ENCODE measurements around the gene ANKRD17. TPM values are rescaled to one million over a fixed set of nuclear protein-coding genes. Genes with fewer than 3 reads are reported as not detected.

ANKRD17 gene
- polyA plus RNA-seq, 1 of the 3 experiments (the other 2 are of a cell fraction) = 25.6 TPM

DNA sequence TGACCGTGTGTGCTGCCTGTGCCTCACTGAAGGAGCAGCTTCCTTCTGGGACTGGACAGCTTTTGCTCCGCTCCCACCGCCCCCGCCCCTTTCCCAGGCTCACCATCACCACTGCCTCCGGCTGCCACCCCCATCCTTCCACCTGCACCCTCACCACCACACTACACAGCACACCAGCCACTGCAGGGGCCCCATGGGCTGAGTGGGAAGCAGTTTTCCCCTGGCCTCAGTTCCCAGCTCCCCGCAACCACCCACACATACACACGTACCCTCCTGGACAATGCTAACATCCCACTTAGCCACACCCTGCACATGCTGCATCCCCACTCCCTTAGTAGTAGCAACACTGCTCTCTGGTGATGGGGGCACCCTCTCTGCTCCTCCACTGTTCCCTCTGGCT lies 159.5 kb downstream of the ANKRD17 start:
- H3K9me3 ChIP-seq = no peaks in the 10 kb centered on the region
- H3K27ac ChIP-seq (ENCODE audit: low read depth in 2 of 2, low read length in 1 of 2) = no peak overlapping the region
- ChIA-PET POLR2A (no interaction called here), CTCF (interaction anchor here (0.6 kb wide), 1 partner anchor 186 kb away, joined by 4 read pairs; no protein-coding TSS in a partner anchor)
- no peaks in the 10 kb centered on the region for H4K20me1 ChIP-seq (ENCODE audit: insufficient read depth)
- H2AFZ ChIP-seq (ENCODE audit: low read depth) = no peak overlapping the region
- H3F3A ChIP-seq (replicated peaks; ENCODE audit: insufficient read depth) = peaks cover 24% of the 10 kb centered on the region
- peaks cover 76 to 81% of the 10 kb centered on the region in 2 experiments for H3K36me3 ChIP-seq (replicated peaks in 1 of 2; ENCODE audit: control insufficient read depth in 1 of 2, insufficient read depth in 2 of 2, low read length in 1 of 2)
- no peak for DNase-seq
- H3K79me2 ChIP-seq (ENCODE audit: insufficient read depth) = no peaks in the 10 kb centered on the region
- no peak for TF ChIP-seq TCF12 (IDR thresholded peaks at IDR 0.05)
- no peak for TF ChIP-seq FOSL2 (IDR thresholded peaks at IDR 0.05; ENCODE audit: borderline replicate concordance, low read depth)
- no peak for TF ChIP-seq FOXM1 (IDR thresholded peaks at IDR 0.05; ENCODE audit: low read depth)
- no peak for TF ChIP-seq TEAD4 (IDR thresholded peaks at IDR 0.05; ENCODE audit: borderline replicate concordance, insufficient read depth)
- no peak for TF ChIP-seq RAD21 (IDR thresholded peaks at IDR 0.05; ENCODE audit: low read length)
- no peak for TF ChIP-seq EZH2phosphoT487 (IDR thresholded peaks at IDR 0.05; ENCODE audit: borderline replicate concordance, low read depth)
- TF ChIP-seq SMC3 (IDR thresholded peaks at IDR 0.05; ENCODE audit: low read depth, low read length) = no peak
- TF ChIP-seq GATA2 (CRISPR knock-in tag; IDR thresholded peaks at IDR 0.05) = no peak
- TF ChIP-seq NRF1 (IDR thresholded peaks at IDR 0.05; ENCODE audit: low read depth, low read length) = no peak
- TF ChIP-seq TAF1 (IDR thresholded peaks at IDR 0.05; ENCODE audit: borderline replicate concordance, low read depth, low read length) = no peak
- WGBS (ENCODE audit: low lambda C conversion rate) = 96% methylated on average over 7 of the region's 7 CpGs
- H3K9ac ChIP-seq = no peak overlapping the region
- no peaks in the 10 kb centered on the region for H3K27me3 ChIP-seq (ENCODE audit: insufficient read depth)
- H3K4me3 ChIP-seq (ENCODE audit: low read depth in 2 of 2, low read length in 1 of 2) = no peak overlapping the region
- no peaks in the 10 kb centered on the region for H3K4me1 ChIP-seq (ENCODE audit: control insufficient read depth in 1 of 2, insufficient read depth in 2 of 2, low read depth in 1 of 2, low read length in 1 of 2)
- H3K4me2 ChIP-seq = no peak overlapping the region
- no peaks in the 10 kb centered on the region for H3K9me2 ChIP-seq

DNA sequence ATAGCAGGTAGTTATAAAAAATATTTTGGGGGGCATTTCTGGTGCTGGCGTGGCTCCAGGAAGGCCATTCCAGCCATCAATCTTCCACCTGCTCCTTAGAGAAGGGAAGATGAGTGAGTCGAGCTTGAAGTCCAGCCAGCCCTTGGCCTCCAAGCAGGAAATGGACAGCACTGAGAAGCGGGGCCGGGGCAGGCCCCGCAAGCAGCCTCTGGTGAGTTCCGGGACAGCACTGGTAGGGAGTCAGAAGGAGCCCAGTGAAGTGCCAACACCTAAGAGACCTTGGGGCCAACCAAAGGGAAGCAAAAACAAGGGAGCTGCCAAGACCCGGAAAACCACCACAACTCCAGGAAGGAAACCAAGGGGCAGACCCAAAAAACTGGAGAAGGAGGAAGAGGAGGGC lies 159.9 kb downstream of the ANKRD17 start:
- Histone ChIP-seq H2AFZ (ENCODE audit: low read depth) (no peak overlapping the region), H3K4me3 (ENCODE audit: low read depth in 2 of 2, low read length in 1 of 2) (no peak overlapping the region), H4K20me1 (ENCODE audit: insufficient read depth) (no peaks in the 10 kb centered on the region), H3K9me2 (no peaks in the 10 kb centered on the region), H3F3A (replicated peaks; ENCODE audit: insufficient read depth) (peaks cover 25% of the 10 kb centered on the region), H3K27ac (ENCODE audit: low read depth in 2 of 2, low read length in 1 of 2) (no peak overlapping the region), H3K4me1 (ENCODE audit: control insufficient read depth in 1 of 2, insufficient read depth in 2 of 2, low read depth in 1 of 2, low read length in 1 of 2) (no peaks in the 10 kb centered on the region), H3K79me2 (ENCODE audit: insufficient read depth) (no peaks in the 10 kb centered on the region; the same call in 1 of the 2 replicates), H3K4me2 (no peak overlapping the region), H3K36me3 (replicated peaks in 1 of 2; ENCODE audit: control insufficient read depth in 1 of 2, insufficient read depth in 2 of 2, low read length in 1 of 2) (peaks cover 76 to 81% of the 10 kb centered on the region in 2 experiments), H3K27me3 (ENCODE audit: insufficient read depth) (no peaks in the 10 kb centered on the region), H3K9ac (no peak overlapping the region), H3K9me3 (no peaks in the 10 kb centered on the region)
- ChIA-PET CTCF (interaction anchor here (0.6 kb wide), 1 partner anchor 185 kb away, joined by 4 read pairs; no protein-coding TSS in a partner anchor), POLR2A (no interaction called here)
- no peak for TF ChIP-seq MEF2A (IDR thresholded peaks at IDR 0.05; ENCODE audit: borderline replicate concordance, low read depth)
- TF ChIP-seq NFIC (IDR thresholded peaks at IDR 0.05; ENCODE audit: borderline replicate concordance) = no peak
- TF ChIP-seq TCF12 (IDR thresholded peaks at IDR 0.05) = no peak
- 93% methylated on average over 6 of the region's 7 CpGs for WGBS (ENCODE audit: low lambda C conversion rate)
- DNase-seq = no peak

DNA sequence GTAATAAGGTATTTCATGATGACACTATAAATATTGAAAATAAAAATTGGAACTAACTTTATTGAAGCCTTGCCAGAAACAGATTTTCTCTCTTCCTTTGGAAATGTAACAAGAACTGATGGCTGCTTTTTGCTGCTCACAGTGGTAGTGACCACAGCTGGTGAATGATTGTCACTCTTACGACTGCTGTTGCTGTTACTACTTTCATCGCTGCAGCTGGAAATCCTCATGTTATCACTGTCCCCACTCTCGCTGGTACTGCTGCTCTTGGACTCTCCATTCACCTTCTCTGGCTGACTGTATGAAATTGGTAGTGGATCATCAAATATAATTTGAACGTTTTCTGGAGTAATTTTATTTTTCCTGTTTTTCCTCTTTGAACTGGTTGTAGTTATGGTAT lies 160.6 kb downstream of the ANKRD17 start:
- Histone ChIP-seq H4K20me1 (ENCODE audit: insufficient read depth) (no peaks in the 10 kb centered on the region), H3K9me2 (no peaks in the 10 kb centered on the region), H3F3A (replicated peaks; ENCODE audit: insufficient read depth) (peaks cover 26% of the 10 kb centered on the region), H3K9me3 (no peaks in the 10 kb centered on the region), H3K79me2 (ENCODE audit: insufficient read depth) (no peaks in the 10 kb centered on the region; the same call in 1 of the 2 replicates), H3K4me2 (no peak overlapping the region), H2AFZ (ENCODE audit: low read depth) (no peak overlapping the region), H3K9ac (no peak overlapping the region), H3K27me3 (ENCODE audit: insufficient read depth) (no peaks in the 10 kb centered on the region), H3K4me3 (ENCODE audit: low read depth in 2 of 2, low read length in 1 of 2) (no peak overlapping the region), H3K4me1 (ENCODE audit: control insufficient read depth in 1 of 2, insufficient read depth in 2 of 2, low read depth in 1 of 2, low read length in 1 of 2) (no peaks in the 10 kb centered on the region), H3K27ac (ENCODE audit: low read depth in 2 of 2, low read length in 1 of 2) (no peak overlapping the region), H3K36me3 (replicated peaks in 1 of 2; ENCODE audit: control insufficient read depth in 1 of 2, insufficient read depth in 2 of 2, low read length in 1 of 2) (peaks cover 72 to 83% of the 10 kb centered on the region in 2 experiments)
- ChIA-PET CTCF (interaction anchor here (0.6 to 1.0 kb wide), 2 partner anchors 21 to 30 kb away, joined by 3 read pairs; no protein-coding TSS in a partner anchor), POLR2A (no interaction called here)
- WGBS (ENCODE audit: low lambda C conversion rate) = 71% methylated on average over 4 of the region's 4 CpGs
- DNase-seq = no peak
- TF ChIP-seq, protein P1, sequence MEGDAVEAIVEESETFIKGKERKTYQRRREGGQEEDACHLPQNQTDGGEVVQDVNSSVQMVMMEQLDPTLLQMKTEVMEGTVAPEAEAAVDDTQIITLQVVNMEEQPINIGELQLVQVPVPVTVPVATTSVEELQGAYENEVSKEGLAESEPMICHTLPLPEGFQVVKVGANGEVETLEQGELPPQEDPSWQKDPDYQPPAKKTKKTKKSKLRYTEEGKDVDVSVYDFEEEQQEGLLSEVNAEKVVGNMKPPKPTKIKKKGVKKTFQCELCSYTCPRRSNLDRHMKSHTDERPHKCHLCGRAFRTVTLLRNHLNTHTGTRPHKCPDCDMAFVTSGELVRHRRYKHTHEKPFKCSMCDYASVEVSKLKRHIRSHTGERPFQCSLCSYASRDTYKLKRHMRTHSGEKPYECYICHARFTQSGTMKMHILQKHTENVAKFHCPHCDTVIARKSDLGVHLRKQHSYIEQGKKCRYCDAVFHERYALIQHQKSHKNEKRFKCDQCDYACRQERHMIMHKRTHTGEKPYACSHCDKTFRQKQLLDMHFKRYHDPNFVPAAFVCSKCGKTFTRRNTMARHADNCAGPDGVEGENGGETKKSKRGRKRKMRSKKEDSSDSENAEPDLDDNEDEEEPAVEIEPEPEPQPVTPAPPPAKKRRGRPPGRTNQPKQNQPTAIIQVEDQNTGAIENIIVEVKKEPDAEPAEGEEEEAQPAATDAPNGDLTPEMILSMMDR (IDR thresholded peaks at IDR 0.05) = no peak
- TF ChIP-seq NFIC (IDR thresholded peaks at IDR 0.05; ENCODE audit: borderline replicate concordance) = no peak
- no peak for TF ChIP-seq CHD2 (IDR thresholded peaks at IDR 0.05; ENCODE audit: low read length, partially characterized antibody)
- no peak for TF ChIP-seq RFX5 (IDR thresholded peaks at IDR 0.05; ENCODE audit: low read length)
- TF ChIP-seq RAD21 (IDR thresholded peaks at IDR 0.05; ENCODE audit: low read length) = no peak
- no peak for TF ChIP-seq GABPA (IDR thresholded peaks at IDR 0.05; ENCODE audit: low read depth)
- no peak for TF ChIP-seq NRF1 (IDR thresholded peaks at IDR 0.05; ENCODE audit: low read depth, low read length)
- TF ChIP-seq, protein P2, sequence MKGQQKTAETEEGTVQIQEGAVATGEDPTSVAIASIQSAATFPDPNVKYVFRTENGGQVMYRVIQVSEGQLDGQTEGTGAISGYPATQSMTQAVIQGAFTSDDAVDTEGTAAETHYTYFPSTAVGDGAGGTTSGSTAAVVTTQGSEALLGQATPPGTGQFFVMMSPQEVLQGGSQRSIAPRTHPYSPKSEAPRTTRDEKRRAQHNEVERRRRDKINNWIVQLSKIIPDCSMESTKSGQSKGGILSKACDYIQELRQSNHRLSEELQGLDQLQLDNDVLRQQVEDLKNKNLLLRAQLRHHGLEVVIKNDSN (IDR thresholded peaks at IDR 0.05; ENCODE audit: borderline replicate concordance, low read depth) = no peak
- TF ChIP-seq, protein P3, sequence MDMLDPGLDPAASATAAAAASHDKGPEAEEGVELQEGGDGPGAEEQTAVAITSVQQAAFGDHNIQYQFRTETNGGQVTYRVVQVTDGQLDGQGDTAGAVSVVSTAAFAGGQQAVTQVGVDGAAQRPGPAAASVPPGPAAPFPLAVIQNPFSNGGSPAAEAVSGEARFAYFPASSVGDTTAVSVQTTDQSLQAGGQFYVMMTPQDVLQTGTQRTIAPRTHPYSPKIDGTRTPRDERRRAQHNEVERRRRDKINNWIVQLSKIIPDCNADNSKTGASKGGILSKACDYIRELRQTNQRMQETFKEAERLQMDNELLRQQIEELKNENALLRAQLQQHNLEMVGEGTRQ (IDR thresholded peaks at IDR 0.05; ENCODE audit: borderline replicate concordance, low read depth, low read length) = no peak
- TF ChIP-seq MEF2A (IDR thresholded peaks at IDR 0.05; ENCODE audit: borderline replicate concordance, low read depth) = no peak
- no peak for TF ChIP-seq SIN3A (IDR thresholded peaks at IDR 0.05; ENCODE audit: borderline replicate concordance, low read depth, low read length)
- no peak for TF ChIP-seq TCF12 (IDR thresholded peaks at IDR 0.05)

All from SK-N-SH (cell line).